Lung (tissue), 12 donors: ENCODE measurements around the gene ATXN10. TPM values are rescaled to one million over a fixed set of nuclear protein-coding genes. Genes with fewer than 3 reads are reported as not detected.

Experiments
- ATAC-seq: fragments of 200-7000 bp; cut with Tn5 transposase; one replicate; pipeline ENCODE4 v1.9.1; 2020; ENCODE audit warnings: moderate number of reproducible peaks; ENCODE audit not compliant: insufficient read depth, low FRiP score
- DNase-seq, 3 donors: peaks; one replicate each; pipeline ENCODE4 v3.0.0-alpha.2; 2013 to 2017
- H3K27ac ChIP-seq, 2 donors: one replicate each; pipeline ENCODE4 v1.5.1; 2013; ENCODE audit warnings: mild to moderate bottlenecking in 2 of 2, moderate library complexity in 2 of 2, control low read depth in 1 of 2, inconsistent platforms in 1 of 2, low read depth in 1 of 2, low read length in 1 of 2
- H3K27me3 ChIP-seq, 3 donors: one replicate each; pipeline ENCODE4 v1.5.1; 2013; ENCODE audit warnings: low read length in 2 of 3; ENCODE audit not compliant: control insufficient read depth in 3 of 3, insufficient read depth in 3 of 3
- H3K36me3 ChIP-seq, 4 donors: one replicate each; pipeline ENCODE4 v1.5.1; 2013; ENCODE audit warnings: low read length in 4 of 4, mild to moderate bottlenecking in 1 of 4, moderate library complexity in 1 of 4; ENCODE audit not compliant: control insufficient read depth in 4 of 4, insufficient read depth in 4 of 4
- H3K4me1 ChIP-seq, 5 donors: one replicate each; pipeline ENCODE4 v1.5.1; 2013; ENCODE audit warnings: low read length in 5 of 5, mild to moderate bottlenecking in 2 of 5, moderate library complexity in 1 of 5; ENCODE audit not compliant: control insufficient read depth in 5 of 5, insufficient read depth in 5 of 5
- H3K4me3 ChIP-seq: one replicate; pipeline ENCODE4 v1.5.1; 2013; ENCODE audit warnings: mild to moderate bottlenecking, control low read depth, moderate library complexity
- H3K9ac ChIP-seq, 2 donors: one replicate each; pipeline ENCODE4 v1.5.1; 2013; ENCODE audit warnings: low read length in 2 of 2, control low read depth in 1 of 2; ENCODE audit not compliant: insufficient read depth in 1 of 2
- H3K9me3 ChIP-seq, 4 donors: one replicate each; pipeline ENCODE4 v1.5.1; 2013; ENCODE audit warnings: low read length in 3 of 4, mild to moderate bottlenecking in 1 of 4, moderate library complexity in 1 of 4; ENCODE audit not compliant: control insufficient read depth in 4 of 4, insufficient read depth in 3 of 4
- WGBS, 2 donors: extraction: QIAGEN DNeasy Blood & Tissue Kit; methylation state at CpG; one replicate each; pipeline ENCODE4 v1.1.7; 2013; 5-methylcytosine and 5-hydroxymethylcytosine counted together
- polyA plus RNA-seq, 2 donors: library from polyadenylated mRNA; stranded (reverse); fragments of 200-250 nt; gene quantifications; one replicate each; pipeline ENCODE4 v1.2.1, GENCODE V29; 2013
- total RNA-seq, 2 donors: library from RNA; depleted of rRNA in 1 of 2; stranded (reverse); fragments of >200 nt in 1 of 2; gene quantifications; one replicate each; pipeline ENCODE4 v1.2.1, GENCODE V29; 2014 to 2021
- TF ChIP-seq, protein P1 (sequence below): IDR thresholded peaks from 2 replicates; pipeline ENCODE4 v1.5.1; 2012; ENCODE audit warnings: mild to moderate bottlenecking; ENCODE audit errors: control extremely low read depth, extremely low read depth
- donor health status: control.
- donor health status: control.
- donor health status: Bipolar disorder and iron deficiency.
- donor health status: healthy.
- donor health status: DM: yes; HTN: yes; CAD: no.

ATXN10 gene
- total and polyA plus RNA-seq, 4 donors, result 41.9 to 164 (median 92.2) TPM

GRCh38 chr22:45830531-45831245 lies 159.1 kb downstream of the ATXN10 start:
- TF ChIP-seq, protein P1, sequence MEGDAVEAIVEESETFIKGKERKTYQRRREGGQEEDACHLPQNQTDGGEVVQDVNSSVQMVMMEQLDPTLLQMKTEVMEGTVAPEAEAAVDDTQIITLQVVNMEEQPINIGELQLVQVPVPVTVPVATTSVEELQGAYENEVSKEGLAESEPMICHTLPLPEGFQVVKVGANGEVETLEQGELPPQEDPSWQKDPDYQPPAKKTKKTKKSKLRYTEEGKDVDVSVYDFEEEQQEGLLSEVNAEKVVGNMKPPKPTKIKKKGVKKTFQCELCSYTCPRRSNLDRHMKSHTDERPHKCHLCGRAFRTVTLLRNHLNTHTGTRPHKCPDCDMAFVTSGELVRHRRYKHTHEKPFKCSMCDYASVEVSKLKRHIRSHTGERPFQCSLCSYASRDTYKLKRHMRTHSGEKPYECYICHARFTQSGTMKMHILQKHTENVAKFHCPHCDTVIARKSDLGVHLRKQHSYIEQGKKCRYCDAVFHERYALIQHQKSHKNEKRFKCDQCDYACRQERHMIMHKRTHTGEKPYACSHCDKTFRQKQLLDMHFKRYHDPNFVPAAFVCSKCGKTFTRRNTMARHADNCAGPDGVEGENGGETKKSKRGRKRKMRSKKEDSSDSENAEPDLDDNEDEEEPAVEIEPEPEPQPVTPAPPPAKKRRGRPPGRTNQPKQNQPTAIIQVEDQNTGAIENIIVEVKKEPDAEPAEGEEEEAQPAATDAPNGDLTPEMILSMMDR, result no peak
- peaks cover 0 to 15% (median 10%) of the 10 kb centered on the region in 4 donors for H3K36me3 ChIP-seq
- H3K4me1 ChIP-seq, result no peaks in the 10 kb centered on the region
- no peak overlapping the region for H3K4me3 ChIP-seq
- H3K9me3 ChIP-seq, result no peaks in the 10 kb centered on the region
- ATAC-seq, result no peak
- H3K9ac ChIP-seq, result no peak overlapping the region
- 76 to 85% methylated on average over 3 of the region's 3 CpGs for WGBS, 2 donors
- DNase-seq, result no peak
- H3K27ac ChIP-seq, result no peak overlapping the region
- H3K27me3 ChIP-seq, result no peaks in the 10 kb centered on the region

DNA sequence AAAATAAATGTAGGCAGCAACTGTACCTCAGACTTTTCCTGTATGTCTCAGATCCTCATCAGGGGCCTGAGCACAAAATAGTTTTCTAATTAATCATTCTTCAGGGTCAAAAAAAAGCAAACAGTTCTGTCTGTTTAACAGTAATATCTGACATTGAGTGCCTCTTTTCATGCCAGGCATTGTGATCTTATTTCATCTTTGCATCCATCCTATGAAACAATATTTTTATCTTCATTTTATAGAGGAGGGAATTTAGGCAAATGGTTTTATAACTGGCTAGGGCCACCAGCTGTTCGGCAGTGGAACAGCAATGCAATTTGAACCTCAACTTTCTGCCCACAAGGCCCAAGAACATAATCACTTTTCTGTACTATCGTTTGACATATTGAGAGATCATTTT lies 159.8 kb downstream of the ATXN10 start:
- peaks cover 0 to 11% (median 8%) of the 10 kb centered on the region in 4 donors for H3K36me3 ChIP-seq
- no peaks in the 10 kb centered on the region for H3K9me3 ChIP-seq
- ATAC-seq, result no peak
- no peak overlapping the region for H3K4me3 ChIP-seq
- H3K27ac ChIP-seq, result no peak overlapping the region
- TF ChIP-seq, protein P1, result no peak
- H3K27me3 ChIP-seq, result no peaks in the 10 kb centered on the region
- H3K4me1 ChIP-seq, result no peaks in the 10 kb centered on the region
- DNase-seq, result no peak
- 82 to 93% methylated on average over 2 of the region's 2 CpGs for WGBS, 2 donors
- H3K9ac ChIP-seq, result no peak overlapping the region

DNA sequence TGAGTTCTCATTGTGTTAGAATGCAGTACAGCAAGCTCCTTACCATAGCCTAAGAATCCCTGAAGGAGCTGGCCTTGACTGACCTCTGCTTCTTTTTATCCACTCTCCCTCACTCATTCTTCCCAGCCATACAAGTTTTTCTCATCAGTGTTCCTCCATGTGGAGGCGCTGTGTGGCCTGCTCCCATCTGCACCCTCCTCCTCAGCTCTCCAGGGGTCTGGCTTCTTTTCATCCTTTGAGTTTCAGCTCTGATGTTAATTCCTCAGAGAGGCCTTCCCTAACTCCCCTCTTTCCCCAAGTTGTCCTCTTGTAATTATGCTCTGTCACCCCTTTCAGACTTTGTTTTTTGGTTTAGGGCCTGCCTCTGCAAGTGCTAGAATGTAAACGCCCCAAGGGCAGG lies 160.5 kb downstream of the ATXN10 start:
- 89 to 96% methylated on average over 2 of the region's 2 CpGs for WGBS, 2 donors
- DNase-seq, result no peak
- TF ChIP-seq, protein P1, result no peak

More for the DNA sequence above, 160.5 kb downstream of the ATXN10 start:
- Histone ChIP-seq H3K36me3 (peaks cover 0 to 11% (median 7%) of the 10 kb centered on the region in 4 donors), H3K4me3 (no peak overlapping the region), H3K27ac (no peak overlapping the region), H3K4me1 (no peaks in the 10 kb centered on the region), H3K27me3 (no peaks in the 10 kb centered on the region), H3K9ac (no peak overlapping the region), H3K9me3 (no peaks in the 10 kb centered on the region)
- no peak for ATAC-seq
